ENCODE data around the gene ATIC.

- TF ChIP-seq POLR2A (IDR thresholded peaks at IDR 0.05) (no peak), EP300 (IDR thresholded peaks at IDR 0.05) (no peak)
- TF ChIP-seq, protein P1, sequence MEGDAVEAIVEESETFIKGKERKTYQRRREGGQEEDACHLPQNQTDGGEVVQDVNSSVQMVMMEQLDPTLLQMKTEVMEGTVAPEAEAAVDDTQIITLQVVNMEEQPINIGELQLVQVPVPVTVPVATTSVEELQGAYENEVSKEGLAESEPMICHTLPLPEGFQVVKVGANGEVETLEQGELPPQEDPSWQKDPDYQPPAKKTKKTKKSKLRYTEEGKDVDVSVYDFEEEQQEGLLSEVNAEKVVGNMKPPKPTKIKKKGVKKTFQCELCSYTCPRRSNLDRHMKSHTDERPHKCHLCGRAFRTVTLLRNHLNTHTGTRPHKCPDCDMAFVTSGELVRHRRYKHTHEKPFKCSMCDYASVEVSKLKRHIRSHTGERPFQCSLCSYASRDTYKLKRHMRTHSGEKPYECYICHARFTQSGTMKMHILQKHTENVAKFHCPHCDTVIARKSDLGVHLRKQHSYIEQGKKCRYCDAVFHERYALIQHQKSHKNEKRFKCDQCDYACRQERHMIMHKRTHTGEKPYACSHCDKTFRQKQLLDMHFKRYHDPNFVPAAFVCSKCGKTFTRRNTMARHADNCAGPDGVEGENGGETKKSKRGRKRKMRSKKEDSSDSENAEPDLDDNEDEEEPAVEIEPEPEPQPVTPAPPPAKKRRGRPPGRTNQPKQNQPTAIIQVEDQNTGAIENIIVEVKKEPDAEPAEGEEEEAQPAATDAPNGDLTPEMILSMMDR (IDR thresholded peaks at IDR 0.05), result no peak
These were observed 36.0 kb downstream of the ATIC start for GRCh38 chr2:215347878-215348277.

All from ovary (tissue), 3 donors.